HG03108 (cell line): ENCODE measurements around the gene HLX.

Source experiments
- ATAC-seq: cut with Tn5 transposase; IDR thresholded peaks from one replicate; pipeline ENCODE4 v1.9.1; 2021; ENCODE audit warnings: moderate library complexity; ENCODE audit not compliant: unreplicated experiment

The HLX gene

GRCh38 chr1:220880726-220881506 lies 1.7 kb downstream of the HLX start:
- ATAC-seq = no peak

- no peak for ATAC-seq
Measured at GRCh38 chr1:220882061-220882891, 3.0 kb downstream of the HLX start.

- no peak for ATAC-seq
Measured at GRCh38 chr1:220884109-220884980, 5.1 kb downstream of the HLX start.

- ATAC-seq = no peak
Measured at GRCh38 chr1:220884981-220885918, 6.0 kb downstream of the HLX start.

- ATAC-seq = no peak
Measured at GRCh38 chr1:220885971-220886370, 6.7 kb downstream of the HLX start.

DNA sequence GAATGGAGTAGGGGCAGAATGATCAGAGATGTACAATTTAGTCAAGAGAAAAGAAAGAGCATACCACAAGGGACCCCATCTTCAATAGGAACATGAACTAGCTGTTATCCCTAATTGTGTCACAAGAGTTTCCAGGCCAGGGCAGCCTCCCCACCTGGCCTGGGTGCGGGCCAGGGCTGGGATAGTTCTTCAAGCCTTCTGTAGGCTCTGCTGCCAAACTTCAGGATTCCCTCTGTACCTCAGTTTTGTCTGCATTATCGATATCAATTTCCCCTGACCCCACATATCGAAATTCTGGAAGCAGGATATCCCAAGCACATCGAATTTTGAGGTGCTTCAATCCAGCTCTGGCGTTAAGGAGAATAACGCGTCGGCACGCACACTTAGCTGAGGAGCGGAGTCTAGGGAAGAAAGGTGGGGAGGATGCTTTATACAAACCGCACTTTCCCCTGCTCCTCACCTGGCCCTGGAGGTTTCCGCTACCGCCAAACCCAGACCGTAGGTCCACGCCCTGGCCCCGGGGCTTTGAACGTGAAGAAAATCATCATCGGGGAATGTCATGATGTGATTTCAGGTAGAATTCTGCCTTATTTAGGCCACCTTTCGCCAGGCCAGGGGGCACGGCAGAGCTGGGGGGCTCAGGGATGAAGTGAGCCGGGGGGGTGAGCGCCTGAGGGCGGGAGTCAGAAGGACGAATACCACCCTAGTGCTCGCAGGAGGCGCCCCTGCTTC lies 7.4 kb downstream of the HLX start:
- no peak for ATAC-seq

- ATAC-seq = no peak
Measured at GRCh38 chr1:220887202-220887519, 7.9 kb downstream of the HLX start.

DNA sequence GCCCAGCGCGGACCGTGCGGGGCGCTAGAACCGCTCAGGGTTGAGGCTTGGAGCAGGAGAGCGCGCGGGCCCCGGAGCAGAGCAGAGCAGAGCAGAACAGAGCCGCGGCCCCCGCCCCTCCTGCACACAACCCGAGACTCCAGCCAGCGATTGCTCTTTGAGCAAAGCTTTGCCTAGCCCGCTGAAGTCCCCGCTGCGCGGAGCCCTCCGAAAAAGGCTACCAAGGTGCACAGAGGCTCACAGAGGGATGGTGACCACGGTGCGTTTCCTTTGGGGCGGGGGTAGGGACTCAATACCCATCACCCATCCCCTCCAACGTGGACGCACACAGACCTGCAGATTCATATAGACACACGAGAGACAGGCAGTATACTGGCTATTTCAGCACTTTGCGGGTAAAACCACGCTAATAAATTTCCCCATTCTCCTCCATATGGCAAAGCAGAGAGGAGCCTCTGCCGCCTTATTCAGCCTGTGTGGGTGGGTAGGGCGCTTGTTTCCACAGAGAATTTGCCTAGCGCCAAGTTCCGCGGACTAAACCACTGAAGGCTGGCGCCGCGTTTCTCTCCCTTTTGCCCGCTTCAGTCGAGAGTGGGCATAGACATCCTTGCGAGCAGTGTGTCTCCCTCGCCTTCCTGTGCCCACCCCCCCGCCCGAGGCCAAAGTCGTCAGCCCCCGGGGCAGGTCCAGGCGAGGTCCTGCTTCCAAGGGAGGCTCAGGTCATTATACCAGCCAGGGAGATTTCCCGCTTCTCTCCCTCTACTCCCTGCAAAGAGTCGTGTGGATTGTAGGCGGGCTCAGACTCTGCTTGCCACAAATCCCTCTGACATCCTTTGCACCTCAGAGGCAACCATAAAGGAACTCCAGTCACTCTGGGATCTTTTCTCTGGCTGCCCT lies 8.5 kb downstream of the HLX start:
- no peak for ATAC-seq

DNA sequence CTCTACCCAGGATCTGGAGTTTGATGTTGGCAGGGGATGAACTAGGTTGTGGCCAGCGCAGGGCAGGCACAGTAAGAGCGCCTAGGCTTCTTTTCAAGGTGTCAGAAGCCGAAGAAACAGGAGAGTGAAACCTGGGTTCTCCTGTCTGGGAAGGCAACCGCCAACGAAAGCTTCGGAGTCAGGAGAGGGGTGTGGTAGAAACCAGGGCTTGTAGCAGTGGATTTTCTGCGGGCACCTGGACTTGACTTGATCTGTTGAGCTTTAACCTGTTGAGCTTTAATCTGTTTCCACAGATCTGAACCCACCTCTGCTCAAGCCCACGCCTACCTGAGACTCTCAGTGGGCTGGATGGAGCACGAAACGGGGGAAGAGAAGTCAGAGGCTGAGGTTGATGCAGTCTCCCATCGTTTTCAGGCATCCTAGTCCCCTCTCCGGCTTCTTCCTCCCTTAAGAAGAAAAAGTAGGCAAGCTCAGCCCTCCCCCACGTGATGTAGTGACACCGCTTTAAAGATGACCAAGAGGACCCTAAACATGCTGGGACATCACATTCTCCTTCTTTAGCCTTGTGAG lies 9.3 kb downstream of the HLX start:
- ATAC-seq = no peak

- ATAC-seq = no peak
Measured at GRCh38 chr1:220889333-220889732, 10.1 kb downstream of the HLX start.

- no peak for ATAC-seq
Measured at GRCh38 chr1:220889848-220890287, 10.6 kb downstream of the HLX start.

GRCh38 chr1:220890602-220891001 lies 11.4 kb downstream of the HLX start:
- no peak for ATAC-seq

DNA sequence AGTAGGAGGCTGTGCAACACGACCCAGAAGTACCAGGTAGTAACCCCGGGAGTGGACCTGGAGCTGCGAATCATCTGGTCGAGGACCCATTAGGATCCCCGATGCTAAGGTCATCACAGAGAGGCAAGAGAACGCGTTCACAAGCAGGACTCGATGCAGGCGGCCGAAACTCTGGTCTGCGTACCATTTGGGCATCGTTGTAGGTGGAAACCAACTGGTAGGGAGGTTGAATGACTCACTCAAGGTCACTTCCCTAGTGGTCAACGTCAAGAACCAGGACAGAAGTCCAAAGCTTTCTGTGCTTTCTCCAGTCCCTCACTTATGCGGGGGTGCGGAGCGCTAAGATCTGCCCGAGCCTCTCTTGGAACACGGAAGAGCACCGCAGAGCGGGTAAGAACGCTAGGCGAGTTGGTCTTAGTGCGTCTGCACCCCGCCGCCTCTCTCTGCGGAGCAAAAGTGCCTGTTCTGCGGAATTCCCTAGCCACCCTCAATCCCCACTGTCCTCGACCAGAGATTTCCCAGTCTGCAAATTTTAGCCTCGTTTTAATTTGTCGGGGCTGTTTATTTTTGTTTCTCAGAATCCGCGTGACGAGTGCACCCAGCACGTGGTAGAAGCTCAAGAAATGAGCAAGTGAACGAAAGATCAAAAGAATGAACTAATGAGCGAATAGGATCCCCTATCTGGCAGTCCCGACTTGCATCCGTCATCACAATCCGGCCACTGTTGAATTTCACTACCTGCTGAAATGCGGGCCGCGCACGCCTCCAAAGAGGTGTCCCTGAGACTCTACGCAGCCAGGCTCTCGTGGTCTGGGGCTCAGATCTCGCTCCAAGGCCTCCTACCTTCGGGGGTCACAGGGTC lies 12.2 kb downstream of the HLX start:
- no peak for ATAC-seq

DNA sequence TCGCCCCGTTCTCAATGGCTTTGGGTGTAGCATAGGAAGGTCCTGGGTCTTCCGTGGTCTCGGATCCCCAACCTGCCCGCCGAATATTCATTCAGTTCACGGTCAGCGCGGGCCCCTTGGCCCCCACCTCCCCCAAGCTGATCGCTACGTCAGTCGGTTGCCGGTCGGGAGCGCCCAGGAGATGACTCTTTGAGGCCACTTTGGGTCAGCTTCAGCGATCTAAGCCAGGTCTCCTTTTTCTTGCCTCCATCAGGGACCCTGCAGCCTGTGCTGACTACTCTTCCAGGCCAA lies 12.8 kb downstream of the HLX start:
- no peak for ATAC-seq

- ATAC-seq = no peak
Measured at GRCh38 chr1:220892997-220893700, 13.9 kb downstream of the HLX start.

- no peak for ATAC-seq
Measured at GRCh38 chr1:220893701-220894024, 14.4 kb downstream of the HLX start.
